Globus pallidus (tissue), 1 donor: Measurements from ENCODE around the gene RRP1.

Source experiments
- DNase-seq: peaks from one replicate; pipeline ENCODE4 v3.0.0-alpha.2; 2015; ENCODE audit warnings: low spot score

The RRP1 gene, protein sequence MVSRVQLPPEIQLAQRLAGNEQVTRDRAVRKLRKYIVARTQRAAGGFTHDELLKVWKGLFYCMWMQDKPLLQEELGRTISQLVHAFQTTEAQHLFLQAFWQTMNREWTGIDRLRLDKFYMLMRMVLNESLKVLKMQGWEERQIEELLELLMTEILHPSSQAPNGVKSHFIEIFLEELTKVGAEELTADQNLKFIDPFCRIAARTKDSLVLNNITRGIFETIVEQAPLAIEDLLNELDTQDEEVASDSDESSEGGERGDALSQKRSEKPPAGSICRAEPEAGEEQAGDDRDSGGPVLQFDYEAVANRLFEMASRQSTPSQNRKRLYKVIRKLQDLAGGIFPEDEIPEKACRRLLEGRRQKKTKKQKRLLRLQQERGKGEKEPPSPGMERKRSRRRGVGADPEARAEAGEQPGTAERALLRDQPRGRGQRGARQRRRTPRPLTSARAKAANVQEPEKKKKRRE

DNA sequence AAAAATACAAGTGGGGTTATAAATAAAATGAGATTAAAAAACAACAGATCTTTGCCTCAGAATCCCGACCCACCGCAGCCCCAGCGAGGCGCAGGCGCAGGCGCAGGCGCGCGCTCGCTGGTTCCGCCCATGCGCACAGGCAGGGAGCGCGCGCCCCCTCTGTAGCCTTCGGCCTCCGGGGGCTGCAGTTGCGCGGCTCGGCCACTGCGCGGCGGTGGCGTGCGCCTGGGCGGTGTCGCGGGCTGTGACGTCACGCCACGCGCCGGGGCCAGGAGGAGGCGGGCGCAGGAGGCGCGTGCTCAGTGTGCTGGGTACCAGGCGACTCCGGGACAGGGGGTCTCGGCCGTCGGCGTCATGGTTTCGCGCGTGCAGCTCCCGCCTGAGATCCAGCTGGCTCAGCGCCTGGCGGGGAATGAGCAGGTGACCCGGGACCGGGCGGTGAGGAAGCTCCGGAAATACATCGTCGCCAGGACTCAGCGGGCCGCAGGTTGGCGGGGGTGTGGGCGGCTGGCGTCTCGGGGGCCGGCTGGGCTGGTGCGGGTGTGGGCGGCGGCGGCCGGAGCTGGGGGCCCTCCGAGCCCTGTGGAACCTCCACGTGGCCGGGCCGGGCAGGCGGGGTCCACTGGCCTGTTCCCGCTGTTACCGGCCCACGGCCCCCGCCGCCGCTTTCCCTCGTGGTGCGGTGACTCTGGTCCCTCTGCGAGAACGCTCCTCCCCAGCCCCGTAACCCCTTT is at the start of gene RRP1:
Gene RRP1 (plus strand): TSS at position 302 of the 734 bp plus-strand sequence. CDS start 53 bp downstream, at position 355.
- peak; percentile 89 for DNase-seq

DNA sequence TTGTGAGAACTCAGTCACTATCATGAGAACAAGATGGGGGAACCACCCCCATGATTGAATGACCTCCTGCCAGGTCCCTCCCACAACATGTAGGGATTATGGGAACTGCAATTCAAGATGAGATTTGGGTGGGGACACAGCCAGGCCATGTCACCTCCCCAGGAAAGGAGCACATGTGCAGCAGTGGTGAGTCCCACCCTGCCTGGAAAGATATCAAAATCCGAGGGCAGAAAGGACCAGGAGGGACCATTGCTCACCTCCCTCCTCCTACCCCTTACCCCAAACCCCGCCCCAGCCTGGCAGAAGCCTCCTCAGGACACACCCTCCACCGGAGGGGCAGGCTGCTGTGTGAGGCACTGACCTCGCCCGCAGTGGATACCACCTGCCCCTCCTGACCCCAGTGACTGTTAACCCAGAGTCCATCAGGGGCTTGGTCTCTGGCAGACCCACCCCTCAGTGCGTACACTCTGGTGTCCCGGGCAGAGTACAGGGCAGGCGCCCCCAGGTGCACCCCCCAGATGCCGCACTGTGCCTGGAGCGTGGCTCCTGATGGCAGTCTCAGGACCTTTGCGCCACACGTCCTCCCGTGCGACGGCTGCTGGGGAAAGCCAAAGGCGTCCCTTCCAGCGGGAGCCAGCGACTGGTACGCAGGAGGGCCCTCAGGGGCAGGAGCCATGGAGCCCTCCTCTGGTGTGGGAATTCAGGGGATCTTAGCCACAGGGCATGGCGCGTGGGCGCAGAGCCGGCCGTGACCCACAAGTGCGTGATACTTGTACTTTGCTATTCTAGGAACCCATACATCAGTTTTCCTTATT is 49.5 kb upstream of the RRP1 start:
- DNase-seq, result no peak

DNA sequence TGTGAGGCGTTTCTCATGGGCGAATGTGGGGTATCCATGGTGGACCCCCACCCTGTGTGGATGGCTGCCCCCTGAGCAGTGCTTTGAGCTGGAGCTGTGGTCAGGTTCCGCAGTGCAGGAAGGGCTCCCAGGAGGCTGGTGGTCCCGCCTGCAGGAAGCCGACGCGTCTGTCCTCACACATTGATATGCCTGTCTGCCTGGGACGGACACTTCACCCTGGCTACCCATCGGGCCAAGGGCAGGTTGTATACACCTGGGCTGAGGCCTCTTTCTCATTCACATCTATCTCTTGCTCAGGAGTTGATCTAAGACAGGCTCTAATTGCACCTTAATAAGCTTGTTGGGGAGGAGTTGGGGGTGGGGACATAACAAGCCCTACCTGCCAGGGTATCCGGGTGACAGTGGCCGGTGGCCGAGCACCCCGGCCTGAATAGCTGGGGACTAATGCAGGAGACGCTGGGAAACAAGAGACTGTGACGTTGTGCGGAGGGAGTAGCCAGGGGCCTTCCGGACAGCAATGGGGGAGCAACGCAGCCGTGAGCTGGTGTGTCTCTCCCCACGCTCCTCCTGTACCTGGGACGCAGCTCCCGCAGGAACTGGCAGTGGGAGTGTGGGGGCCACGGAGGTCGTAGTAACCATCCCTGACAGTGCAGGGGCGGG is 48.8 kb upstream of the RRP1 start:
- DNase-seq, result peak; percentile 65

GRCh38 chr21:43741423-43742096 is 47.8 kb upstream of the RRP1 start:
- DNase-seq, result no peak

GRCh38 chr21:43743947-43744346 is 45.4 kb upstream of the RRP1 start:
- DNase-seq, result no peak

DNA sequence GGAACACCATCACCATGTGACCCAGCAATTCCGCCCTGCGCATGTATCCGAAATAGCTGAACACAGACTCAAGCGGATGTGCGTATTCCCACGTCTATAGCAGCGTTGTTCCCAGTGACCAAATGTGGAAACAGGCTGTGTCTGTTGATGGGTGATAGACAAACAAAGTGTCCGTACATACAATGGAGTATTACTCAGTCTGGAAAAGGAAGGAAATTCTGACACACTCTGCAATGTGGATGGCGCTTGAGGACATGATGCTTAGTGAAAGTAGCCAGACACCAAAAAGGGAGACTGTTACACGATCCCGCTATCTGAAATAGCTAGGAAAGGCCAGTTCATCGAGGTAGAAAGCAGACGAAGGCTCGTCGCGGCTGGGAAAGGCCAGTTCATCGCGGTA is 44.7 kb upstream of the RRP1 start:
- no peak for DNase-seq

GRCh38 chr21:43745772-43746517 is 43.4 kb upstream of the RRP1 start:
- DNase-seq, result no peak

- DNase-seq, result no peak
Observed at GRCh38 chr21:43748622-43749021, 40.8 kb upstream of the RRP1 start.

DNA sequence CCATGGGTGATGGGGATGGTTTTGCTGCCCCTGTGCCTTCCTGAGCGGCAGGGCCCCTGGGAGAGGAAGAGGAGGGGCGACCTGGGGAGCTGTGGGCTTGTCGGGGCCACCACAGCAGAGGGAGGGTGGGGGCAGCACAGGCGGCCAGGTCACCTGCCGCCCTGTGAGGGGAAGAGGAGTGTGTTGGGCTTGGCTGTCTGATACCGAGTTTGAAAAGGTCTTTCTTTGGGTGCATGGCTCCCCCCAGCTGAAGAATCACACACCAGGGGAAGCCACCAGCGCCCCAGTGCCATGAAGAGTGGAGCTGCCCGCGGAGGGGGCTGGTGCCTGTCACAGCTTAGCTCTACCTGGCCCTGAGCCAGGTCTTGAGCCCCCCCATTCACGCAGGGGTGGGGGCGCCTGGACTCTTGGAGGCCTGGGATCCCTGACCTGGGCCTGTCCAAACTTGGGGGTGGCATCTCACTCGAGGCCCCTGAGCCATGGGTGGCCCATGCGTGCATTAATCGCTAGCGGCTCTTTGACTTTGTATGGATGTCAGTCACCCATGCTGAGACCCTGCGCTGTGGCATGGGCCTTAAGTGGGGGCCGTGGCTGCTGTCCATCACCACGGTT is 39.6 kb upstream of the RRP1 start:
- no peak for DNase-seq

GRCh38 chr21:43750339-43751033 is 38.9 kb upstream of the RRP1 start:
- DNase-seq, result no peak

DNA sequence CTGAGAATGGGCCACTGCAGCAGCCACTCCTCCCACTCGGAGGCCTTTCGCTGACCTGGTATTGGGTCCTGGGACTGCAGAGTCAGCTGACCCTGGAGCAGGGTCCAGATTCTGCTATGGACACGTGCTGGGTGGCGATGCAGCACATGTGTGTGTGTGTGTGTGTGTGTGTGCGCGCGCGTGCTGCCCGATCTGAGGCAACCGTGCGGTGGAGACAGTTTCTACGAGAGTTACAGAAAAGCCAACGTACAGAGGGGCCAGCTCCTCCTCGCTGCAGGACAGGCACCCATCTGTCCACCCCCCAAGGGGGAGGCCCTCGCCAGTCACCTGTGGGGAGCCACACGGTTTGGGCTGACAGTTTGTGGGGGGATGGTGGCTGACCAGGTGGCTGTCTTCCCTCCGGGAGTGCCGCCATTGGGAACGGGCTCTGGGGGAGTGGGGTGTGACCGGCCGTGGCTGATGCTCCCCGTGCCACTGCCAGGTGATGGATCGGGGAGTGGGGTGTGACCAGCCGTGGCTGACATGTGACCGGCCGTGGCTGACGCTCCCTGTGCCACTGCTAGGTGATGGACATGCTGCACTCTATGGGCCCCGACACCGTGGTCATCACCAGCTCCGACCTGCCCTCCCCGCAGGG is 37.3 kb upstream of the RRP1 start:
- DNase-seq, result no peak

GRCh38 chr21:43752758-43753438 is 36.5 kb upstream of the RRP1 start:
- DNase-seq, result no peak

DNA sequence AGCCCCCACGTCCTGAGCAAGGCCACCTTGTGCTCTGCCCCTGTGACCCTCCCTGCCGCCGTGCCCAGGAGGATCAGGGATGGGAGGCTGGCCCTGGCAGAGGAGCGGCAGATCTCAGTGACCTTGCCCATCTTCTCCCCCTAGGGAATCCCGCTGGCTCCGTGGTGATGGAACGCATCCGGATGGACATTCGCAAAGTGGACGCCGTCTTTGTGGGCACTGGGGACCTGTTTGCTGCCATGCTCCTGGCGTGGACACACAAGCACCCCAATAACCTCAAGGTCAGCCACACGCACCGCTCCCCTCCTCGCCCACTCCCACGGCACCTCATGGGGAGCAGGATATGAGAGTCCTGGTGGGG is 36.0 kb upstream of the RRP1 start:
- no peak for DNase-seq

DNA sequence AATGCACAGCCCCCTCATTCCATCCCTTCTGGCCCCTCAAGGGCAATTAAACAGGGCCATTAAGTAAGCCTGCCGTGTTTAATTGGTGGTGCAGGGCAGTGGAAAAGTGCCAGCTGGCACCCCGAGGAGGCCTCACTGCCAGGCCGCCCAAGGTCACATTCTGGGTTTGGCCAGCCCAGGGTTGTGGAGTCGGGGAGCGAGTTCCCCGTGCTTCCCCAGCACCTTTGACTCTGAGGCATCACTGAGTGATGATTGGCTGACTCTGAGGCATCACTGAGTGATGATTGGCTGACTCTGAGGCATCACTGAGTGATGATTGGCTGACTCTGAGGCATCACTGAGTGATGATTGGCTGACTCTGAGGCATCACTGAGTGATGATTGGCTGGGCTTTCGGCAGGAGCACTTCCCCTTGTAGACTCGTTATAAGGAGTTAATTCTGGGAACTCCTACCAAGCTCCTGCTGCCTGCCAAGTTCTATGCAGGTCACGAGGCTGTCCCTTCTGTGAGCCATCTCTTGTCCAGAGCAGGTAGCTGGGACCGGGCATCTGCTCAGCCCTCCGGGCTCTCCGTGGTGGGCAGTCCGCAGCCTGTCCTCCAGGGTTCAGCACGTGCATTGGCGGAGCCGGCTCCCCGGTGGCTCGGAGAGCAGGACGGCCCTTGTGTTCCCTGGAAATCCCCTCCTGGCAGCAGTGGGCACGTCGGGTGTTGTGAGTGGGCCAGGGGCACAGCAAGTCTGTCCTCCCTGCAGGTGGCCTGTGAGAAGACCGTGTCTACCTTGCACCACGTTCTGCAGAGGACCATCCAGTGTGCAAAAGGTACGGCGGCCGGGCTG is 34.2 kb upstream of the RRP1 start:
- DNase-seq, result no peak

GRCh38 chr21:43755820-43756594 is 33.4 kb upstream of the RRP1 start:
- DNase-seq, result no peak

DNA sequence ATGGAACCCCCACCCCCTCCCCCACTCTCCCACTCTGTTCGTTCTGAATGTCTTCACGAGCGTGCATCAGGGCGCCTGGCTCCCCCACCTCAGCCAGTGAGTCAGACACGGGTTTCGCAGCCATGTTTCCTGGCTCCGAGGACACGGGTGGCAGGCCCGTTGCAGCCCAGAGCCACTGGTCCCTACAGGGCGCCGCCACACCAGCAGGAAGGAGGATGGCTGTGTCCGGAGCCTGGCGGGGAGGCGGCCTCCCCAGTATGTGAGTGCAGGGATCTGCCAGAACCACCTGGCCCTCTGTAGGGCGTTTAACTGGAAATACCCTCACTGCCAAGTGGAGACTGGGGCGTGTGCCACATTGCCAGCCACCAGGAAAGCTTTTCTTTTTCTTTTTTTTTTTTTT is 31.8 kb upstream of the RRP1 start:
- DNase-seq, result no peak

DNA sequence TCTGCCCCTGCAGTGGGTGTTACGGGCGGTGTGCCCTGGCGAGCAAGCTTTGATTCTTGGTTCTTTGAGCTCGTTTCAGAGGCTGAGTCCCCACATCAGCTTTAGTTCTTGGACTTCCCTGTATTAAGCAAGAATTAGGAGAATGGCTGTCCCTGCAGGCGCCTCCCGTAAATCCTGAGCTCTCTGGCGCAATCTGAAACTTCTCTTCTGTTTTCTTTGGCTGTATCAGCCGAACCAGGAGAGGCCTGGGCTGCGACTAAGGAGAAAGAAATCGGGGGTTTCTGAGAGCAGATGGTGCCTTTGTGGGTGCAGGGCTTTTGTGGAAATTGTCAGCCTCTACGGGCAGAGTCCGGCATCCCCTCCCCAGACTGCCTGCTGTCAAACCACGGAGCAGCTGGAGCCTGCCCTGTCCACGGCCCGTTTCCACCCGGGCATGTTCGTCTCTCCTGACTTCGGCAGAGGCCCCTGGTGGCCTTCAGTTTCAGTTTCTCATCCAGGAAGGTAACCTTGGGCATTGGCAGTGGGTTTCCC is 31.2 kb upstream of the RRP1 start:
- no peak for DNase-seq
